PC-3 (cell line): ENCODE data around the gene EPN1.

Experiments used
- CTCF ChIP-seq: fragments of 300-600 bp; sonication (generic); conservative IDR thresholded peaks from 2 replicates; pipeline ENCODE4 v1.5.1; 2017; ENCODE audit warnings: antibody characterized with exemption, low read depth, mild to moderate bottlenecking, low read length
- EZH2 ChIP-seq: fragments of 300-600 bp; sonication (generic); IDR thresholded peaks from one replicate; pipeline ENCODE4 v1.6.1; 2017; ENCODE audit warnings: antibody characterized with exemption, mild to moderate bottlenecking, low read length; ENCODE audit not compliant: unreplicated experiment
- EZH2phosphoT487 ChIP-seq: fragments of 300-600 bp; sonication (generic); IDR thresholded peaks from 2 replicates; pipeline ENCODE4 v1.6.1; 2018; ENCODE audit warnings: mild to moderate bottlenecking, antibody characterized with exemption, low read length, borderline replicate concordance

GRCh38 chr19:55645512-55645881 is 29.5 kb upstream of the EPN1 start:
- no peak for TF ChIP-seq CTCF
- no peak for TF ChIP-seq EZH2
- no peak for TF ChIP-seq EZH2phosphoT487
